ENCODE results near the gene ANKMY1.

Gene ANKMY1

DNA sequence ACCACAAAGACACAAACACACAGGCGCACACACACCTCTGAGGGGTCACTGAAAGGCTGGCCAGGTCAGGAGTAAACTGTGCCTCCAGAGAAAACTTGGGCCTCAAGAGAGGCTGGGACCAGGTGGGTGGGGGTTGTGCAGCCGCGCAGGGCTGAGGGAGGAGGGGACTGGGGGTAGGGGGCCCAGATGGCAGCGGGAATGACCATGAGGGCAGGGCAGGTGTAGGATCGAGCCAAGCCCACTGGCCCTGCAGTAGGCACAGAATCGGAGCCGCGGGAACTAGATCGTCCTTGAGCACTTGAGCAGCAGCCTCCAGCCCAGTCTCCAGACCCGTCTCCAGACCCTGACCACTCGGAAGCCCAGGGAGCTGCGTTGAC, 36.8 kb downstream of the ANKMY1 start:
- TF ChIP-seq, protein P1, sequence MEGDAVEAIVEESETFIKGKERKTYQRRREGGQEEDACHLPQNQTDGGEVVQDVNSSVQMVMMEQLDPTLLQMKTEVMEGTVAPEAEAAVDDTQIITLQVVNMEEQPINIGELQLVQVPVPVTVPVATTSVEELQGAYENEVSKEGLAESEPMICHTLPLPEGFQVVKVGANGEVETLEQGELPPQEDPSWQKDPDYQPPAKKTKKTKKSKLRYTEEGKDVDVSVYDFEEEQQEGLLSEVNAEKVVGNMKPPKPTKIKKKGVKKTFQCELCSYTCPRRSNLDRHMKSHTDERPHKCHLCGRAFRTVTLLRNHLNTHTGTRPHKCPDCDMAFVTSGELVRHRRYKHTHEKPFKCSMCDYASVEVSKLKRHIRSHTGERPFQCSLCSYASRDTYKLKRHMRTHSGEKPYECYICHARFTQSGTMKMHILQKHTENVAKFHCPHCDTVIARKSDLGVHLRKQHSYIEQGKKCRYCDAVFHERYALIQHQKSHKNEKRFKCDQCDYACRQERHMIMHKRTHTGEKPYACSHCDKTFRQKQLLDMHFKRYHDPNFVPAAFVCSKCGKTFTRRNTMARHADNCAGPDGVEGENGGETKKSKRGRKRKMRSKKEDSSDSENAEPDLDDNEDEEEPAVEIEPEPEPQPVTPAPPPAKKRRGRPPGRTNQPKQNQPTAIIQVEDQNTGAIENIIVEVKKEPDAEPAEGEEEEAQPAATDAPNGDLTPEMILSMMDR (IDR thresholded peaks at IDR 0.05; ENCODE audit: insufficient read depth, missing control alignments) = no peak
- FAIRE-seq (no peak), DNase-seq (ENCODE audit: insufficient read length, low spot score) (no peak)

DNA sequence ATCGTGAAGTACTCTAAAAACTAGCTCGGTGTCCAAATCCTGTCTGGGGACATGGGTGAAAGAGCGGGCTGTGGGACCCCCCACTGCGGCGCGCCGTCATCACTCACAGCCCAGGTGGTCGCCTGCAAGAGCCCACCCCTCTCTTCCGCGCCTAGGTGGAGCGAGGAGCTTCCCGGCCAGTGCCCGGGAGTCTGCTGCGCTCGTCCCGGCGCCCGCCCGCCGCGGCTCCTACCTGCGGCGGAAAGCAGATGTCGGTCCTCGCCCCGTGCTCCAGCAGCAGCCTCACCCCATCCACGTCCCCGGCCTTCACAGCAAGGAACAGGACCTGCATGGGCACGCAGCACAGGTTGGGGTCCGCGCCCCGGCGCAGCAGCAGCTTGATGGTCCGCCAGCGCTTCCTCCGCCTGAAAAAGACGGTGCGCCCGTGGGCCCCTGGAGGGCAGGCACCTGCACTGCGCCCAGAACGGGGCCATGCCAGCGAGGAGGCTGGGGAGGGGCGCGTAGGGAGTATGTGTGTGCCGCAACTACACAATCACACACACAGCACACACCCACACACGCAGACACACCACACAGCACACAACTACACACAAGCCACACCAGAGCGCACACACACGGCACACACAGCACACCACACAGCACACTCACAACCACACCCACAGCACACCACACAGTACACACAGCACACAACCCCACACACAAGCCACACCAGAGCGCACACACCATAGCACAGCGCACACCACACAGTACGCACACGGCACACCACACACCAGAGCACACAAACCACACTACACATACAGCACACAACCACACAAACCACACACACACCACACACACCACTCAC, 37.4 kb downstream of the ANKMY1 start:
- no peak for FAIRE-seq
- TF ChIP-seq, protein P1 (IDR thresholded peaks at IDR 0.05; ENCODE audit: insufficient read depth, missing control alignments) = no peak
- DNase-seq (ENCODE audit: insufficient read length, low spot score) = no peak

DNA sequence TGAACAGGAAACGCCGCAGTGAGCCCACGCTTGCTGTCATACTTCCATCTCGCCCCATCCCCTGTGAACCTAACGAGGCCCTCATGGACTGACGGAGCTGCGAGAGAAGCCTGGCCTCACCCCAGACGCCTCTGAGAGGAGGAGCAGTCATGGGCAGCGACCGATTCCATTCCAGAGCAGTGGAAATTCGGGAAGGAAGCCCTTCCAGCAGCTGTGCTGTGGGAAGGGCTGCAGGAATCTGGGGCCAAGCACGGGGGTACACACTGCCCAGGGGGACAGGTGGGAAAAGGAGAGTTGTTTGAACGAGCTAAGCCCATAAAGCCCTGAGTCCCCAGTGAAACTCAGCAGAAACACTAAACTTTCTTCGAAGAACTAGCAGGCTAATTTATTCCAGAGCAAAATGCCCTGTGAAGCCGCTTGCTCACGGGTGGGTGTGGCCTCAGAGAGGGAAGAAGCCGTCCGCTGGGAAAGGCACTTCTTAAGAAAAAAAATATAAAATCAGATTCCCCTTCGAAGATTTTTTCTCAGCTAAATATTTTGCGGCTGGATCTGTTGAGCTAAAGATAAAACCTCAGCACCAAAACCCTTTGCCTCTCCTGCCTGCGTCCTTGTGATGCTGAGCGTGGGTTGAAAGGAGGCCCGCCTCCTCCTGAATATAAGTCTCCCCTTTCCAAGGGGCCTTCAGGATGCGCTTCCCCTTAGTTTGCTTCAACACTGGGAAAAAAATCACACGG, 38.2 kb downstream of the ANKMY1 start:
- DNase-seq (ENCODE audit: insufficient read length, low spot score) = no peak
- no peak for FAIRE-seq
- TF ChIP-seq, protein P1 (IDR thresholded peaks at IDR 0.05; ENCODE audit: insufficient read depth, missing control alignments) = no peak

DNA sequence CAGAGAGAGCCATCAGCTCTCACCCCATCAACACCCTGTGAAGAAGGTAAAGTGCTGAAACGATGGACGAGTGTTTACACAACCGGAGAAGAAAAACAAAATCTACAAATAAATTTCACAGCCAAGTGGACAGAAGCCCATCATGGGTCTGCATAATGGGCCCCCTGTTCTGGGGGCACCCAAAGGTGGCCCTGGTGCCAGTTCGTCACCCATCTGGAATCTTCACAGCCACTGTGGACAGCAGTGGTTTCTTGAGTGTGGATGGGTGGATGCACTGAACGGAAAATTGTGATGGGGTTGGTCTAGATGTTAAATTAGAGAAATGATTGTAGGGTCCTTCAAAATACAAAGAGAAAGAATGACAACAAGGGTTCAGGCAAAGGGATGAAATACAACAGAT, 38.8 kb downstream of the ANKMY1 start:
- TF ChIP-seq, protein P1 (IDR thresholded peaks at IDR 0.05; ENCODE audit: insufficient read depth, missing control alignments) = no peak
- FAIRE-seq (no peak), DNase-seq (ENCODE audit: insufficient read length, low spot score) (no peak)

DNA sequence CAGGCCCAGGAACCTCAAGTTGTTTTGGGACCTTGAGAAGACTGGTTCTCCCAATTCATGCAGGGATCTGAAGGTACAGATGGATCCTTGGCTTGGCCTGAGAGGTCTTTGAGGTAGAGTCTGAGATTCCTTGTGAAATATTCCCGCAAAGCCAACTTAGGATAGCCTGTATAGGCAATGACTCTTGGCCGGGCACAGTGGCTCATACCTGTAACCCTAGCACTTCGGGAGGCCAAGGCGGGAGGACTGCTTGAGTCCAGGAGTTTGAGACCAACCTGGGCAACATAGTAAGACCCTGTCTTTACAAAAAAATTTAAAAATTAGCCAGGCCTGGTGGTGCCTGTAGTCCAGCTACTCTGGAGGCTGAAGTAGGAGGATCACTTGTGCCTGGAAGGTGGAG, 40.4 kb downstream of the ANKMY1 start:
- TF ChIP-seq, protein P1 (IDR thresholded peaks at IDR 0.05; ENCODE audit: insufficient read depth, missing control alignments) = no peak
- FAIRE-seq = no peak
- DNase-seq (ENCODE audit: insufficient read length, low spot score) = no peak

DNA sequence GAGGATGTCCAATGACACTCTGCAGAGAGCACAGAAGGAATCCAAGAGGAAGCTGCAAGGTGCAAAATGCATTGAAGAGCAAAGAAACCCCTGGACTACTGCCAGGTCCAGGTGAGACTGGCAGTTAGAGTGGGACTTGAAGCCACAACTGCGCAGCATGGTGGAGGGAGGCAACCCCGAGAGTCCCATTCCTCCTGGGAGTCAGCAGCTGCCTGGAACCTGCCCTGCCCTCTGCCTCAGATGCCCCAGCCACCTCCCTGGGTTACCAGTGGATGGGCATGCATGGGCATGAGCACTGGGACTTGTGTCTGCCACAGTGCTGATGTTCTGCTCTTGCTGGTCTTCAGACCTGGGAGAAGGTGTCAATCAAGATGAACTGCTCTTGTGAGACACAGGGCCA, 43.2 kb downstream of the ANKMY1 start:
- TF ChIP-seq, protein P1 (IDR thresholded peaks at IDR 0.05; ENCODE audit: insufficient read depth, missing control alignments) = no peak
- DNase-seq (ENCODE audit: insufficient read length, low spot score) (no peak), FAIRE-seq (no peak)

Data from D721Med (cell line).